HG03095 (cell line): ENCODE results near the gene WNK1.

Experiments used
- ATAC-seq: cut with Tn5 transposase; IDR thresholded peaks from one replicate; pipeline ENCODE4 v1.9.1; 2021; ENCODE audit warnings: moderate library complexity; ENCODE audit not compliant: unreplicated experiment

Gene WNK1

GRCh38 chr12:851343-851742, 99.0 kb downstream of the WNK1 start:
- ATAC-seq = no peak

GRCh38 chr12:851913-852312, 99.5 kb downstream of the WNK1 start:
- ATAC-seq = no peak

- no peak for ATAC-seq
Observed at GRCh38 chr12:852864-853263, 100.5 kb downstream of the WNK1 start.

- no peak for ATAC-seq
Observed at GRCh38 chr12:857611-858010, 105.2 kb downstream of the WNK1 start.

DNA sequence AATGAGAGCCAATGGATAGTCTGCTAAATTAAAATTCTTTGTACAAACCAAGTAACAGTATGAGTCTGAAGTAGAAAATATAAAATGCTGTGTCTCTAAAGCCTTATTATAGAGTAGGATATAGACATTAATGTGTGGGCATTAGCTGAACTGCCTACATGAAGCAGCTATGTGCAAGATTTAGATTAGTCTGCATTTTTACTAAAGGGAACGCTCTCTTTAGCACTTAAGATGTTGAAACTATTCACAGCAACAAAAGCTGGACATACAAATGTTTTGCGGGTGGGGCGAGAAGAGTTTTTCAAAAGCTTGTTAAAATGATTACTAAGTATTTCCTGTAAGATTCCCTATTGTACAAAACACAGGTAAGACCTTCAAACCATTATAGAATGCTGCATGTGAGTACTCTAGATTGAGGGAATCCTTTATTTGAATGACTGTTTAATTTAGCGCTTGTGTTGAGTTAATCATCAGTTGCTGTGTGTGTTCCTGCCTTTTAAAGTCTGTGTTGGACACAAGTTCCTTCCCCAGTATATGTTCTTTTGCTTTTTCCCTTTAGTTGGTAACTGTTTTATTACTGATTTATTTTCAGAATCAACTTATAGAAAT, 110.0 kb downstream of the WNK1 start:
- no peak for ATAC-seq

GRCh38 chr12:863285-863684, 110.9 kb downstream of the WNK1 start:
- no peak for ATAC-seq

DNA sequence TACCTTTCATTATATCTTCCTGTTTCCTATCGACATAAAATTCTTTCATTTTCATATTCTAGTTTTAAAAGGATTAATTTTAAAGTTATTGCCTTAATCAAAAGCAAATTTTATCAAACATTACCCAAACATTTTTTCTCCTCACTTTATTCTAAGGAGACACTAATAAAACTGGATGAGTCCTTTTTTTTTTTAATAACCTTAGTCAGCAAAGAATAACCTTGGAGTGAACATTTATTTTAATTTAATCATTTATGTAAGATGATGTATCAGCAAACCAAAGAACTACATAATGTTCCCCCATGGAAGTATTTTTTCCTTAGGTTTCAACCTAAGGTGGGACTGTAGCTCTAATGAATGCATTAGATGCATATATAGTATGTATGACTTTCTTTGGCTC, 113.2 kb downstream of the WNK1 start:
- no peak for ATAC-seq

DNA sequence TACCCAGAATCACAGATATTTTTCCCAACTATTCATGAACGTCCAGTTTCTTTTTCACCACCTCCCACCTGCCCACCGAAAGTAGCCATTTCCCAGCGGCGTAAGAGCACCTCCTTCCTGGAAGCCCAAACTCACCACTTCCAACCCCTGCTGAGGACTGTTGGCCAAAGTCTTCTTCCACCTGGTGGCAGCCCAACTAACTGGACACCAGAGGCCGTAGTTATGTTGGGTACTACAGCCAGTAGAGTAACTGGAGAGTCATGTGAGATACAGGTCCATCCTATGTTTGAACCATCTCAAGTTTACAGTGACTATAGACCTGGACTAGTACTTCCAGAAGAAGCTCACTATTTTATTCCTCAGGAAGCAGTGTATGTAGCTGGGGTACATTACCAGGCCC, 115.5 kb downstream of the WNK1 start:
- no peak for ATAC-seq

DNA sequence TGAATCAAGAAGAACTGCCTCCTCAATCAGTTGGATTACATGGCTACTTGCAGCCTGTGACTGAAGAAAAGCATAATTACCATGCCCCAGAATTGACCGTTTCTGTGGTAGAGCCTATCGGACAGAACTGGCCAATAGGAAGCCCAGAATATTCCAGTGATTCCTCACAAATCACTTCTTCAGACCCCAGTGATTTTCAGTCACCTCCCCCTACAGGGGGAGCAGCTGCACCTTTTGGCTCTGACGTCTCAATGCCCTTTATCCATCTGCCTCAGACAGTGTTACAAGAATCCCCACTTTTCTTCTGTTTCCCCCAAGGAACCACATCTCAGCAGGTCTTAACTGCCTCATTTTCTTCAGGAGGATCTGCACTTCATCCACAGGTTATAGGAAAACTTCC, 116.3 kb downstream of the WNK1 start:
- no peak for ATAC-seq

- ATAC-seq = no peak
Observed at GRCh38 chr12:870378-870777, 118.0 kb downstream of the WNK1 start.

DNA sequence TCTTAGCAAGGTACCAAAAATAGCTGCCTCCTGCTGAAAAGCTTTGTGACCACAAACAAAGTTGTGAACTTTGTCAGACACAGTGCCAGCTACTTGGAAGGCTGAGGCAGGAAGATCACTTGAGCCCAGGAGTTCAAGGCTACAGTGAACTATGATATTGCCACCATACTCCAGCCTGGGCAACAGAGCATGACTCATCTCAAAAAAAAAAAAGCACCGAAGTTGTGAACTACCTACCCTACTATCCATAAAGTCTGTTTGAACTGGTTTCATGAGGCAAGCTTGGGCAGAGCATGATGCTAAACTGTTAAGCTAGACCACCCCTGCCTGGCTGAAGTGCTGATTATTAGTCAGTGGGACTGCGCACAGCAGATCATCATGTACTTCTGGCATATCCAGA, 121.6 kb downstream of the WNK1 start:
- no peak for ATAC-seq

- ATAC-seq = no peak
Observed at GRCh38 chr12:879641-880040, 127.3 kb downstream of the WNK1 start.

- ATAC-seq = no peak
Observed at GRCh38 chr12:880656-881055, 128.3 kb downstream of the WNK1 start.

DNA sequence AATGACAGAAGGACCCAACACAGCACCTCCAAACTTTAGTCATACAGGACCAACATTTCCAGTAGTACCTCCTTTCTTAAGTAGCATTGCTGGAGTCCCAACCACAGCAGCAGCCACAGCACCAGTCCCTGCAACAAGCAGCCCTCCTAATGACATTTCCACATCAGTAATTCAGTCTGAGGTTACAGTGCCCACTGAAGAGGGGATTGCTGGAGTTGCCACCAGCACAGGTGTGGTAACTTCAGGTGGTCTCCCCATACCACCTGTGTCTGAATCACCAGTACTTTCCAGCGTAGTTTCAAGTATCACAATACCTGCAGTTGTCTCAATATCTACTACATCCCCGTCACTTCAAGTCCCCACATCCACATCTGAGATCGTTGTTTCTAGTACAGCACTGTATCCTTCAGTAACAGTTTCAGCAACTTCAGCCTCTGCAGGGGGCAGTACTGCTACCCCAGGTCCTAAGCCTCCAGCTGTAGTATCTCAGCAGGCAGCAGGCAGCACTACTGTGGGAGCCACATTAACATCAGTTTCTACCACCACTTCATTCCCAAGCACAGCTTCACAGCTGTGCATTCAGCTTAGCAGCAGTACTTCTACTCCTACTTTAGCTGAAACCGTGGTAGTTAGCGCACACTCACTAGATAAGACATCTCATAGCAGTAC, 132.5 kb downstream of the WNK1 start:
- ATAC-seq = no peak

GRCh38 chr12:885701-886100, 133.3 kb downstream of the WNK1 start:
- ATAC-seq = no peak

DNA sequence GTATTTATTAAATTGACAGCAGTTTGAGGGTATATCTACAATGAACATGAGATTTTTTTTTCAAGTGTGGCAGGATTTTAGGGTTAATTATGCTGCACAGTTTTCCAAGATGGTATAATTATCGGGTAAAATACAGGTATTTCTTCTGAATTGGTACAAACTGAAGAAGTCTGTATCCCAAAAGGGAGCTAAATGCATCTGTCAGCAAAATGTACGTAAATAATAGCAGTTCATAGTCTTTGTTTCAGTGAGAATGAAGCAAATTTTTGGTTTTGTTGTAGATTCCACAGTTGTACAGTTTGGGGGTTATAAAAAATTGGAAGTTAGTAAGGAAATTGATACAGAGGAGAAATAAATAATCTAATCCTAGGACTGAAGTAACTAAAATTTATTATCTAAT, 133.8 kb downstream of the WNK1 start:
- ATAC-seq = no peak

DNA sequence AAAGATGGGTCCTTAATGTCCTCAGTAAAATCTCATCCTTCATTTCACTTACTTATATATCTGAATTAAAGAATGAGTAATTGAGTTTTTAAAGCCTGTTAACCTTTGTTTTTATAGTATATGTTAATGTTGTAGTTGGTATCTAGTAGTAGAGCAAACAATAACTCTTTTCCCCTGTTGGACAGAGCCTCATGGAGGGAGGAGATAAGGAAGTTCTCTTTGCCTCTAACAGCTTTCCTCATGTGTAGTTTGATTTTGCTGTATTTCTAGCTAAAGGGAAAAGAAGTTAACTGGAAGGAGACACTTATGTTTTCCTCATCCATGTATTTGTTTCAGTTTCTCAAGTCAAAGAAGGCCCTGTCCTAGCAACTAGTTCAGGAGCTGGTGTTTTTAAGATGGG, 141.8 kb downstream of the WNK1 start:
- ATAC-seq = no peak

DNA sequence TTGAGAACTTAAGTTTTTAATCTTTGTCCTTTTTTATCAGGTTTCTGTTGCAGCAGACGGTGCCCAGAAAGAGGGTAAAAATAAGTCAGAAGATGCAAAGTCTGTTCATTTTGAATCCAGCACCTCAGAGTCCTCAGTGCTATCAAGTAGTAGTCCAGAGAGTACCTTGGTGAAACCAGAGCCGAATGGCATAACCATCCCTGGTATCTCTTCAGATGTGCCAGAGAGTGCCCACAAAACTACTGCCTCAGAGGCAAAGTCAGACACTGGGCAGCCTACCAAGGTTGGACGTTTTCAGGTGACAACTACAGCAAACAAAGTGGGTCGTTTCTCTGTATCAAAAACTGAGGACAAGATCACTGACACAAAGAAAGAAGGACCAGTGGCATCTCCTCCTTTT, 143.7 kb downstream of the WNK1 start:
- no peak for ATAC-seq

DNA sequence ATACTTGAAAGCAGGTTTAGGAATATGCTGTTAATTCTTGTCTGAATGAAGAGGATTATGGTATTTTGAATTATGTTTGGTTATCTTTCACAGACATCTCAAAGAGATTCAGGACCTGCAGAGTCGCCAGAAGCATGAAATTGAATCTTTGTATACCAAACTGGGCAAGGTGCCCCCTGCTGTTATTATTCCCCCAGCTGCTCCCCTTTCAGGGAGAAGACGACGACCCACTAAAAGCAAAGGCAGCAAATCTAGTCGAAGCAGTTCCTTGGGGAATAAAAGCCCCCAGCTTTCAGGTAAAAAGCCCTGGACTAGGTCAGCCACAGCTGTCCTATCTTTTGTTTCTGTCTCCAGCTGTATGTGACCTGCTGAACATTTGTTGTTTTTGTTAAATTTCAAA, 145.0 kb downstream of the WNK1 start:
- ATAC-seq = no peak

DNA sequence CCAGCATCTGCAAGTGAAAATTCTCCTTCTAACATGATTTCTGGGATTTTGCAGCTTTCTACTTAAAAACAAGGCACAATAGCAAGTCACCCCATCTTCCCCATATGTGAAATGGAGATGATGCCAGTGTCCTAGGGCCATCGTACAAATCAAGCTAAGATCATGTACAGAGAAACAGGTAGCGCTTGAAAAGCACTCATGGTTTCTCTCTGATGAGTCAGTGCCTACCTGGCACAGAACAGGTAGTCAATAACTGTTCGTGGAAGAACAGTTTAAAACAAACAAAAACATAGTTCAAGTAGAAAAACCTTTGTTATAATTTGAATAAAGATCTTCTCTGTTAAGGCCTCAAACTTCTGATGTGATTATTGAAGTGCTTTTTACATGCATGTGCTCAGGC, 150.2 kb downstream of the WNK1 start:
- no peak for ATAC-seq

DNA sequence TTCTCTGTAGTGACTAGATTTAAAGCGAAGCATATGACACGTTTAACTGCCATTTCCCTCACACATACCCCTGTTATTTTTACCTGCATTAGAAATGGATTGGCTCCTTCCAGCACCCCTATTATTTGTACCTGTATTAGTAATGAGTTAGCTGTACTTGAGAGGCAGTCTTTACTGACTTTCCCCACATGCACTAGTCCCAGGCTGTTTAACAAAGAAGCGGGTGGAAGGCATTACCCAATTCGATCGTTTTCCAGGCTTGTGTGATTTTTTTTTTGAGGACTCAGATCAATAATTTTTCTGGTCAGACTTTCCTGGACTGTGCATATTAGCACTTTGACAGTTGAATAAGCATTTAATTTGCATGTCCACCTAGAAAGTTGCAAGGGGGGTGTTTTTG, 150.7 kb downstream of the WNK1 start:
- no peak for ATAC-seq

- ATAC-seq = no peak
Observed at GRCh38 chr12:904010-904414, 151.6 kb downstream of the WNK1 start.
